Right lobe of liver (tissue), 6 donors: ENCODE data around the gene ZFR. TPM values are rescaled to one million over a fixed set of nuclear protein-coding genes. Genes with fewer than 3 reads are reported as not detected.
A peak's percentile ranks its signal among the peaks of the same experiment; 100 is the strongest.

Experiments
- ATAC-seq, 4 donors: fragments of 200-7000 bp; cut with Tn5 transposase; one replicate each; pipeline ENCODE4 v1.9.1; 2020; ENCODE audit warnings: mild to moderate bottlenecking in 4 of 4, moderate library complexity in 4 of 4
- DNase-seq, 3 donors: peaks; one replicate each; pipeline ENCODE4 v3.0.0-alpha.2; 2020
- H3K27ac ChIP-seq, 3 donors: fragments of 200-600 bp; one replicate each; pipeline ENCODE4 v1.8.0; 2022
- H3K27me3 ChIP-seq, 2 donors: fragments of 200-600 bp; one replicate each; pipeline ENCODE4 v1.8.0; 2022
- H3K36me3 ChIP-seq, 4 donors: fragments of 200-600 bp; sonication (generic) in 1 of 4; one replicate each; pipeline versions ENCODE4 v1.5.1 to v1.8.0; 2017 to 2022; ENCODE audit warnings: control low read depth in 1 of 4
- H3K4me1 ChIP-seq, 4 donors: fragments of 200-600 bp; sonication (generic) in 1 of 4; one replicate each; pipeline versions ENCODE4 v1.5.1 to v1.8.0; 2017 to 2022; ENCODE audit warnings: control low read depth in 1 of 4
- H3K4me3 ChIP-seq, 3 donors: fragments of 200-600 bp; one replicate each; pipeline ENCODE4 v1.8.0; 2022
- H3K9me3 ChIP-seq, 4 donors: fragments of 200-600 bp; sonication (generic) in 1 of 4; one replicate each; pipeline versions ENCODE4 v1.5.1 to v1.8.0; 2017 to 2022; ENCODE audit warnings: control low read depth in 1 of 4
- POLR2A ChIP-seq: fragments of 450-650 bp; IDR thresholded peaks from one replicate; pipeline ENCODE4 v1.6.1; 2017; ENCODE audit warnings: antibody characterized with exemption, mild to moderate bottlenecking
- WGBS: methylation state at CpG from one replicate; pipeline ENCODE4 v1.1.6; 2018; ENCODE audit warnings: low coverage, low lambda C conversion rate; ENCODE audit not compliant: insufficient coverage; ENCODE audit errors: missing lambda C conversion rate; 5-methylcytosine and 5-hydroxymethylcytosine counted together
- intact Hi-C, 2 donors: fragments of 100-400 bp; cut with DNase I; formaldehyde crosslinking; loops; one replicate each; pipeline versions ENCODE4 v1.11.2 to v1.14.1; 2022
- total RNA-seq, 6 experiments: library from RNA; depleted of rRNA in 2 of 6; stranded (reverse); fragments of >200 nt in 2 of 6; fragmentation: NEBNext Ultra II Directional in 3 of 6; extraction: Animal tissue kit (Norgen Biotek cat#: 25700) in 3 of 6; gene quantifications; one replicate each; pipeline versions ENCODE4 v1.1.0 to v1.2.4, GENCODE V29; 2016 to 2023
- TF ChIP-seq, protein P1 (sequence below), 4 donors: fragments of 200-600 bp in 3 of 4; fragments of 450-650 bp in 1 of 4; IDR thresholded peaks; one replicate each; pipeline versions ENCODE4 v1.5.1 to v1.8.0; 2016 to 2022; ENCODE audit warnings: antibody characterized with exemption in 4 of 4, mild to moderate bottlenecking in 2 of 4
- donor health status: DM: no; HTN: yes; CAD: no.
- donor health status: DM: no; HTN: no; CAD: no.
- donor health status: DM: no; HTN: no; CAD: no.
- donor health status: DM: no; HTN: yes; CAD: no.
- donor health status: DM: no; HTN: yes; CAD: no.

The ZFR gene
- total RNA-seq, 6 experiments from 2014 or later: 19.8 to 36.8 (median 25.8) TPM

- peak; percentile 97 for TF ChIP-seq POLR2A
- TF ChIP-seq, protein P1, sequence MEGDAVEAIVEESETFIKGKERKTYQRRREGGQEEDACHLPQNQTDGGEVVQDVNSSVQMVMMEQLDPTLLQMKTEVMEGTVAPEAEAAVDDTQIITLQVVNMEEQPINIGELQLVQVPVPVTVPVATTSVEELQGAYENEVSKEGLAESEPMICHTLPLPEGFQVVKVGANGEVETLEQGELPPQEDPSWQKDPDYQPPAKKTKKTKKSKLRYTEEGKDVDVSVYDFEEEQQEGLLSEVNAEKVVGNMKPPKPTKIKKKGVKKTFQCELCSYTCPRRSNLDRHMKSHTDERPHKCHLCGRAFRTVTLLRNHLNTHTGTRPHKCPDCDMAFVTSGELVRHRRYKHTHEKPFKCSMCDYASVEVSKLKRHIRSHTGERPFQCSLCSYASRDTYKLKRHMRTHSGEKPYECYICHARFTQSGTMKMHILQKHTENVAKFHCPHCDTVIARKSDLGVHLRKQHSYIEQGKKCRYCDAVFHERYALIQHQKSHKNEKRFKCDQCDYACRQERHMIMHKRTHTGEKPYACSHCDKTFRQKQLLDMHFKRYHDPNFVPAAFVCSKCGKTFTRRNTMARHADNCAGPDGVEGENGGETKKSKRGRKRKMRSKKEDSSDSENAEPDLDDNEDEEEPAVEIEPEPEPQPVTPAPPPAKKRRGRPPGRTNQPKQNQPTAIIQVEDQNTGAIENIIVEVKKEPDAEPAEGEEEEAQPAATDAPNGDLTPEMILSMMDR (IDR thresholded peaks at IDR 0.05): no peak
- no peaks in the 10 kb centered on the region for H3K9me3 ChIP-seq
- no peaks in the 10 kb centered on the region for H3K36me3 ChIP-seq
- peak within 1 kb of the TSS; percentile 80 to 90 (median 84) for H3K4me3 ChIP-seq
- no peaks in the 10 kb centered on the region for H3K27me3 ChIP-seq
- 0% methylated on average over 1 of the region's 83 CpGs for WGBS
- peak within 1 kb of the TSS; percentile 91 to 97 (median 96) for H3K27ac ChIP-seq
- peak; percentile 100 for DNase-seq
- H3K4me1 ChIP-seq: peaks cover 0 to 44% (median 8%) of the 10 kb centered on the region in 4 donors
- peak; percentile 95 to 98 (median 96) for ATAC-seq
- intact Hi-C loops: no loop called here
Measured at GRCh38 chr5:32312595-32313332, 131.8 kb downstream of the ZFR start, which contains the start of gene MTMR12. Gene MTMR12, minus strand, starts transcription at chr5:32312939. Its CDS starts 101 bp downstream, at chr5:32312838.

DNA sequence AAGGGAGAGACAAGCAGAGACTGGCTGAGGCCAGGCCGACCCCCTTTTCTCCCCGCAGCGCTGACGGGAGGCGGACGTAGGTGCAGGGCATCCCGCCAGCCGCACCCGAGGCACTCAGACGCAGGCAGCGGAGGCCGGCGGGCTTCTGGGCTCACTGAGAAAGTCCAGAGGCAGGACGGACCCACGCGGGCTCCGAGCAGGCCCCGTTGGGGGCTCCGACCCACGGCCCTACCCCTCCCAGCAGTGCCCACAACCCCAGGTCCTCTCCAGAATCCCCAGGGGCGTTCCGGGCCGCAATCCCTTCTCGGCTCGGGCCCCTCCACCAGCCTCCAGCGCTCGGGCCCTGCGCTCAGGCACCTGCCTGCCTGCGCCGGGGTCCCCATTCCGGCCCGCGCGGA lies 132.3 kb downstream of the ZFR start:
- intact Hi-C loops: no loop called here
- no peaks in the 10 kb centered on the region for H3K9me3 ChIP-seq
- peak overlapping the region; percentile 80 to 90 (median 84) for H3K4me3 ChIP-seq
- ATAC-seq: peak; percentile 23 to 46 (median 36)
- DNase-seq: peak; percentile 76 to 80 (median 80)
- no peaks in the 10 kb centered on the region for H3K36me3 ChIP-seq
- H3K4me1 ChIP-seq: peaks cover 0 to 50% (median 10%) of the 10 kb centered on the region in 4 donors
- TF ChIP-seq POLR2A: no peak
- TF ChIP-seq, protein P1 (IDR thresholded peaks at IDR 0.05): no peak
- no peaks in the 10 kb centered on the region for H3K27me3 ChIP-seq
- WGBS: 0% methylated on average over 2 of the region's 34 CpGs
- peak overlapping the region; percentile 91 to 97 (median 96) for H3K27ac ChIP-seq

GRCh38 chr5:32311404-32312196 lies 132.9 kb downstream of the ZFR start:
- ATAC-seq: no peak
- intact Hi-C loops: no loop called here
- 34% methylated on average over 16 of the region's 16 CpGs for WGBS
- Histone ChIP-seq H3K27me3 (no peaks in the 10 kb centered on the region), H3K36me3 (no peaks in the 10 kb centered on the region), H3K9me3 (no peaks in the 10 kb centered on the region), H3K27ac (peak overlapping the region; percentile 91 to 97 (median 96)), H3K4me1 (peaks cover 0 to 56% (median 12%) of the 10 kb centered on the region in 4 donors), H3K4me3 (peak overlapping the region; percentile 80 to 90 (median 84))
- DNase-seq: no peak
- TF ChIP-seq, protein P1 (IDR thresholded peaks at IDR 0.05): no peak
- TF ChIP-seq POLR2A: no peak

DNA sequence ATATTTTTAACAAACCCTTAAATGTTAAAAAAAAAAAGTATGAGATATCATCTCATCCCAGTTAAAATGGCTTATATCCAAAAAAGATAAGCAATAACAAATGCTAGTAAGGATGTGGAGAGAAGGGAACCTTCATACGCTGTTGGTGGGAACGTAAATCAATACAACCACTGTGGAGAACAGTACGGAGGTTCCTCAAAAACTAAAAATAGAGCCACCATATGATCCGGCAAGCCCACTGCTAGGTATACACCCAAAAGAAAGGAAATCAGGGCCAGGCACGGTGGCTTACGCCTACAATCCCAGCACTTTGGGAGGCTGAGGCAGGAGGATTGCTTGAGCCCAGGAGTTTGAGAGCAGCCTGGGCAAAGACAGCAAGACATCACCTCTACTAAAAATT lies 134.8 kb downstream of the ZFR start:
- H3K4me1 ChIP-seq: peaks cover 0 to 63% (median 15%) of the 10 kb centered on the region in 4 donors
- 39% methylated on average over 5 of the region's 6 CpGs for WGBS

More for the DNA sequence above, 134.8 kb downstream of the ZFR start:
- no peak for DNase-seq
- intact Hi-C loops: no loop called here
- H3K36me3 ChIP-seq: no peaks in the 10 kb centered on the region
- H3K4me3 ChIP-seq: no peak overlapping the region
- ATAC-seq: no peak
- H3K27ac ChIP-seq: no peak overlapping the region
- TF ChIP-seq POLR2A: no peak
- TF ChIP-seq, protein P1 (IDR thresholded peaks at IDR 0.05): no peak
- H3K9me3 ChIP-seq: no peaks in the 10 kb centered on the region
- no peaks in the 10 kb centered on the region for H3K27me3 ChIP-seq
